Activated T-helper 1 cell treated with anti-CD3 and anti-CD28 coated beads, Interleukin-12 subunit alpha, Interleukin-12 subunit beta, Interleukin-2, Interleukin-4 antibody, amounts not matched to agents 30 ng/mL and 10 ng/mL and 1 ng/mL, durations not matched to agents 14 hours and 24 hours and 36 hours (primary cell): ENCODE data around the gene SIL1. TPM values are rescaled to one million over a fixed set of nuclear protein-coding genes. Genes with fewer than 3 reads are reported as not detected.
"Not testable (repeated sequence)": the region's sequence is repeated elsewhere in the genome, so short reads cannot be mapped to it uniquely, and the experiment has no call there.

Experiments used
- DNase-seq: peaks from one replicate; pipeline ENCODE4 v3.0.0; 2021; ENCODE audit warnings: low spot score
- H3K27ac Mint-ChIP-seq: one replicate; pipeline ENCODE4 v1.8.0; 2021; ENCODE audit warnings: mild to moderate bottlenecking, mixed read lengths
- H3K27me3 Mint-ChIP-seq: one replicate; pipeline ENCODE4 v1.8.0; 2022; ENCODE audit warnings: mild to moderate bottlenecking, moderate library complexity, mixed read lengths; ENCODE audit not compliant: insufficient read depth
- H3K36me3 Mint-ChIP-seq: one replicate; pipeline ENCODE4 v1.8.0; 2021; ENCODE audit warnings: low read depth, mixed read lengths
- H3K4me1 Mint-ChIP-seq: one replicate; pipeline ENCODE4 v1.8.0; 2021; ENCODE audit warnings: low read depth, mixed read lengths
- H3K4me3 Mint-ChIP-seq: one replicate; pipeline ENCODE4 v1.8.0; 2021; ENCODE audit warnings: mild to moderate bottlenecking, moderate library complexity, mixed read lengths
- H3K9me3 Mint-ChIP-seq: one replicate; pipeline ENCODE4 v1.8.0; 2021; ENCODE audit warnings: mixed read lengths
- intact Hi-C: fragments of 100-400 bp; cut with micrococcal nuclease; formaldehyde crosslinking; loops from one replicate; pipeline ENCODE4 v1.15.1; 2024
- total RNA-seq: library from RNA; stranded (reverse); gene quantifications from 2 replicates; pipeline ENCODE4 v1.2.3, GENCODE V29; 2022

SIL1 gene
- total RNA-seq, 1 donor from 2014 or later = 28.6 TPM

- H3K27ac Mint-ChIP-seq = no peak overlapping the region
- H3K4me3 Mint-ChIP-seq = no peak overlapping the region
- H3K36me3 Mint-ChIP-seq = no peaks in the 10 kb centered on the region
- no peaks in the 10 kb centered on the region for H3K9me3 Mint-ChIP-seq
- H3K4me1 Mint-ChIP-seq = no peaks in the 10 kb centered on the region
- no peak for DNase-seq
- intact Hi-C loops = no loop called here
- H3K27me3 Mint-ChIP-seq = peaks cover 4% of the 10 kb centered on the region
These were observed 119.8 kb downstream of the SIL1 start for GRCh38 chr5:139078345-139078744.

DNA sequence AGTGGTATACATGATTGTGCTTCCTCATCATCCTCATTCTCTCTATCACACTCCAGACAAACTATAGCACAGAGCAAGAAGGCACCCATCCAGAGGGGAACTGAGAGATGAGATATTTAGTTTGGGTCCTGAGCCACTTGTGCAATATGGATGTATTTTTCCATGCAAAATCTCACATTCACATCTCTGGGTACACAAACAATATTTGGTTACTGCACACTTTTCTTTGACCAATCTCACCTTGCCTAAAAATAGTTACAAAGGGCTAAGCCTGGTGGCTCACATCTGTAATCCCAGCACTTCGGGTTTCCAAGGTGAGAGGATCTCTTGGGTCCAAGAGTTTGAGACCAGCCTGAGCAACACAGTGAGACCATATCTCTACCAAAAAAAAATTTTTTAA is 120.3 kb downstream of the SIL1 start:
- no peaks in the 10 kb centered on the region for H3K4me1 Mint-ChIP-seq
- H3K27ac Mint-ChIP-seq = no peak overlapping the region
- H3K4me3 Mint-ChIP-seq = no peak overlapping the region
- DNase-seq = no peak
- no peaks in the 10 kb centered on the region for H3K9me3 Mint-ChIP-seq
- peaks cover 7% of the 10 kb centered on the region for H3K27me3 Mint-ChIP-seq
- intact Hi-C loops = no loop called here
- no peaks in the 10 kb centered on the region for H3K36me3 Mint-ChIP-seq

GRCh38 chr5:139076111-139076510 is 122.1 kb downstream of the SIL1 start:
- DNase-seq = no peak
- no peaks in the 10 kb centered on the region for H3K9me3 Mint-ChIP-seq
- no peaks in the 10 kb centered on the region for H3K4me1 Mint-ChIP-seq
- H3K36me3 Mint-ChIP-seq = no peaks in the 10 kb centered on the region
- no peak overlapping the region for H3K27ac Mint-ChIP-seq
- intact Hi-C loops = no loop called here
- H3K4me3 Mint-ChIP-seq = no peak overlapping the region
- peaks cover 7% of the 10 kb centered on the region for H3K27me3 Mint-ChIP-seq

DNA sequence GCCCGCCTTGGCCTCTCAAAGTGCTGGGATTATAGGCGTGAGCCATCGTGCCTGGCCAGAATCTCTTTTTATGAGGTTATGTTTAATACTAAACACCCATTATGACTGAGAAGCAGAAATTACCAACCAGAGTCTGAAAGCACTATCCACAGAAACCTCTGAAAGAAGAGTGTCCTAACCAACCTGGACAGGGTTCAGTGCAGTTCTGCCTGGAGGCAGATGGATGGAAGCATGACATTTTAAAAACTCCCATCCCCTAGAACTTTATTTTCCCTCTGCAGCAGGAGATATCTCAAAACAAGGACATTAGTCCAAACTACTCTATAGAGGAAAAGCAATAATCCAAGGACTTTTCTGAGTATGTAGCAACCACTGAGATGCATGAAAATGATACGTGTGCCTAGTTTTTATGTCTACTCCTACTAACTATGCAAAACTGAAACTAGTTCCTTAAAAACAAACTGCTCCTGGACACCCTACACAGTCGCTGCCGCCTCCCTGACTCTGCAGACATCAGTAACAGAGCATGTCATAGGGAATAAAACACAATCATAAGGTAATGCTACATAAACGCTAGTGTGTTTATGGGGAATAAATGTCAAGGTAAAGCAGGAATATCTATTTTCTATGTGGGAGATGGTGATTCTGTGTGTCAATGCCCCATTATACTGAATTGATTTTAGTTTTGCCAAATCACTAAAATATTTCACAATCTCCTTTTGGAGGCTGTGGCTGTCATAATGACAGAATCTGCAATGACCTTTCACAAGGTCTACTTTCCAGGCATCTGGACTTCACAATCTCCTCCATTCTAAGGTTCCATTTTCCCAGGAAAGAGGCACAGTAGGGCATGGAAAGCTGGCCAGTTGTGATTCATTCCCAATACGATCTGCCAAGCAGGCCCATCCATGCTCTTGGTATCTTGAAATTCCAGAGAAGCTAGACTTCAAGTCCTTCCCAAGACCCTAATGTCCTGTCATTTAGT is 122.8 kb downstream of the SIL1 start:
- no peaks in the 10 kb centered on the region for H3K9me3 Mint-ChIP-seq
- DNase-seq = no peak
- H3K27ac Mint-ChIP-seq = no peak overlapping the region
- intact Hi-C loops = no loop called here
- H3K36me3 Mint-ChIP-seq = no peaks in the 10 kb centered on the region
- no peak overlapping the region for H3K4me3 Mint-ChIP-seq
- no peaks in the 10 kb centered on the region for H3K4me1 Mint-ChIP-seq
- peaks cover 10% of the 10 kb centered on the region for H3K27me3 Mint-ChIP-seq

DNA sequence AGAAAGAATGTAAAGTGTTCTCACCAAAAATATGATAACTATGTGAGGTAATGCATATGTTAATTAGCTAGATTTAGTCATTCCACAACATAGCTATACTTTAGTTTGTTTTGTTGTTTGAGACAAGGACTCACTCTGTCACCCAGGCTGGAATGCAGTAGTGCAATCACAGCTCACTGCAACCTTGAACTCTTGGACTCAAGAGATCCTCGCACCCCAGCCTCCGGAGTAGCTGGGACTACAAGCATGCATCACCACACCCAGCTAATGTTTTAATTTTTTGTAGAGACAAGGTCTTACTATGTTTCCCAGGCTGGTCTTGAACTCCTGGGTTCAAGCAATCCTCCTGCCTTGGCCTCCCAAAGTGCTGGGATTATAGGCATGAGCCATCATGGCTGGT is 124.2 kb downstream of the SIL1 start:
- H3K4me1 Mint-ChIP-seq, H3K36me3 Mint-ChIP-seq, H3K4me3 Mint-ChIP-seq, DNase-seq, intact Hi-C loops, H3K9me3 Mint-ChIP-seq, H3K27ac Mint-ChIP-seq: not testable (repeated sequence)
- H3K27me3 Mint-ChIP-seq = peaks cover 10% of the 10 kb centered on the region

DNA sequence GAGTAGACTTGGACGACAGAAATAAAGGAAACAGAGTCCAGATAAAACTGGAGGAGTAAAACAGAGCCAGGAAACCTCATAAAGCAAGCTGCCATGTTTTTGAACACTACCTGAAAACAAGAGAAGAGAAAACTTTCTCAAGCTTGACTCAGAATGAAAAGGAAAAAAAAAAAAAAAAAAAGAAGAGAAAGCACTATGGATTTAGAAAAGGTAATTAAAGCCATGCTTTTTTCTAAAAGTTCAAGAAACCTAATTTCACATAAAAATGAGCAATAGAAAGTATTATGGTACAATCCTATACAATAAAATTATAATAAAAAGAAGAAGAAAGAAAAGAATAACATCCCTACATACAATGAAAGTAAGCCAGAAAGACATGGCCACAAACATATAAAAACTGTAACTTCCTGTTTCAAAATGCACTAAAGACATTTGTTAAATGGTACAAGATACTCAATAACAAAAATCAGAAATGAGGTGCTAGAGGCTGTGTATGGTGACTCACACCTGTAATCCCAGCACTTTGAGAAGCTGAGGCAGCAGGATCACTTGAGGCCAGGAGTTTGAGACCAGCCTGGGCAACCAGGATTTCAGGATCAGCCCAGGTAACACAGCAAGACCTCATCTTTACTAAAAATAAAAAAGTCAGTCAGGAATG is 129.5 kb downstream of the SIL1 start:
- H3K9me3 Mint-ChIP-seq = no peaks in the 10 kb centered on the region
- intact Hi-C loops = no loop called here

DNA sequence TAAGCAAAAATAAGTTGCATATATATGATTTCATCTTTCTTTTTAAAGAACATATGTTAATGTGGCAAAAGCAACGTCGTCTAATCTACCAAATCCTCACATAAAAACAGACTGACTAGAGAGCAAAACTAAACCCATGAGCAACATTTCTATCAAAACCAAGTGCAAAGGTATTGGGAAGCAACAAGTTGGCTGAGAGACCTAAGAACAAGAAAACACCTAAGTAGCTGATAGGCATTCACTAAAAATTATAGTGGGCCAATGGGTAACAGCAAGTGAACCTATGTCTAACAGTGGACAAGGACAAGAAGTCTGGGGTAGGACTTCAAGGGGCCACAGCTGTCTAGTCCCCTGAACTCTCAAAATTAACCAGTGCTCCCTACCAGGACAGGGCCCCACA is 130.1 kb downstream of the SIL1 start:
- H3K27me3 Mint-ChIP-seq = peaks cover 3% of the 10 kb centered on the region
- no peak overlapping the region for H3K4me3 Mint-ChIP-seq
- no peak for DNase-seq
- peaks cover 15% of the 10 kb centered on the region for H3K4me1 Mint-ChIP-seq
- no peaks in the 10 kb centered on the region for H3K36me3 Mint-ChIP-seq
- H3K9me3 Mint-ChIP-seq = no peaks in the 10 kb centered on the region
- H3K27ac Mint-ChIP-seq = peak overlapping the region; percentile 8
- intact Hi-C loops = no loop called here

More for the DNA sequence above, 129.5 kb downstream of the SIL1 start:
- no peak for DNase-seq
- Mint-ChIP-seq H3K4me3 (no peak overlapping the region), H3K4me1 (peaks cover 15% of the 10 kb centered on the region), H3K27ac (peak overlapping the region; percentile 8), H3K27me3 (peaks cover 6% of the 10 kb centered on the region), H3K36me3 (no peaks in the 10 kb centered on the region)

- no peaks in the 10 kb centered on the region for H3K9me3 Mint-ChIP-seq
- no peaks in the 10 kb centered on the region for H3K27me3 Mint-ChIP-seq
- H3K36me3 Mint-ChIP-seq = no peaks in the 10 kb centered on the region
- intact Hi-C loops = no loop called here
- H3K27ac Mint-ChIP-seq = no peak overlapping the region
- H3K4me3 Mint-ChIP-seq = no peak overlapping the region
- no peak for DNase-seq
- H3K4me1 Mint-ChIP-seq = peaks cover 15% of the 10 kb centered on the region
These were observed 132.9 kb downstream of the SIL1 start for GRCh38 chr5:139065306-139065705.

DNA sequence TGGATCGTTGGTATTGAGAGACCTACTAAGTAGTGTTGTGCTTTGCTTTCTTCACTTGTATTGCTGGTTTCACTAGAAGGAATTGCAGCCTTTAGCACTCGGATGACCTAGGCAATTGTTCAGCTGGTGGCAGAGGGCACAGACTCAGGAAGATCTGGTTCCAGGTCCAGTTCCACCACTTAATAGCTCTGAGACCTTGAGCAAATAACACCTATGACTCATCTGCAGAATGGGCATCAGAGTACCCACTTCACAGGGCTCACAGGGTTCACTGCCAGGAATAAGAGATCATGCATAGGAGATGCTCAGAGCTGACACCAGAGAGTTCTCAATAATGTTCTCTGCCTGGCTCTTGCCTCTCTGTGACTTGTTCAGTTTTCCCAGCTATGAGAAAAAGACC is 133.6 kb downstream of the SIL1 start:
- H3K4me1 Mint-ChIP-seq = peaks cover 15% of the 10 kb centered on the region

GRCh38 chr5:139063664-139064054 is 134.5 kb downstream of the SIL1 start:
- Mint-ChIP-seq H3K4me1 (peaks cover 11% of the 10 kb centered on the region), H3K27me3 (no peaks in the 10 kb centered on the region), H3K36me3 (no peaks in the 10 kb centered on the region), H3K4me3 (no peak overlapping the region), H3K9me3 (no peaks in the 10 kb centered on the region), H3K27ac (no peak overlapping the region)
- no peak for DNase-seq
- intact Hi-C loops = no loop called here

More for the DNA sequence above, 133.6 kb downstream of the SIL1 start:
- no peaks in the 10 kb centered on the region for H3K9me3 Mint-ChIP-seq
- H3K27me3 Mint-ChIP-seq = no peaks in the 10 kb centered on the region
- no peak for DNase-seq
- H3K4me3 Mint-ChIP-seq = no peak overlapping the region
- H3K27ac Mint-ChIP-seq = no peak overlapping the region
- intact Hi-C loops = no loop called here
- no peaks in the 10 kb centered on the region for H3K36me3 Mint-ChIP-seq

- H3K9me3 Mint-ChIP-seq = no peaks in the 10 kb centered on the region
- intact Hi-C loops = no loop called here
- H3K4me1 Mint-ChIP-seq = peaks cover 6% of the 10 kb centered on the region
- no peak for DNase-seq
- H3K27me3 Mint-ChIP-seq = no peaks in the 10 kb centered on the region
- H3K4me3 Mint-ChIP-seq = no peak overlapping the region
- H3K36me3 Mint-ChIP-seq = no peaks in the 10 kb centered on the region
- no peak overlapping the region for H3K27ac Mint-ChIP-seq
These were observed 135.1 kb downstream of the SIL1 start for GRCh38 chr5:139062910-139063663.

GRCh38 chr5:139061856-139062255 is 136.3 kb downstream of the SIL1 start:
- no peaks in the 10 kb centered on the region for H3K4me1 Mint-ChIP-seq
- no peaks in the 10 kb centered on the region for H3K9me3 Mint-ChIP-seq
- no peak overlapping the region for H3K4me3 Mint-ChIP-seq
- intact Hi-C loops = no loop called here
- no peak overlapping the region for H3K27ac Mint-ChIP-seq
- no peaks in the 10 kb centered on the region for H3K27me3 Mint-ChIP-seq
- DNase-seq = no peak
- no peaks in the 10 kb centered on the region for H3K36me3 Mint-ChIP-seq

- intact Hi-C loops = no loop called here
- Mint-ChIP-seq H3K9me3 (no peaks in the 10 kb centered on the region), H3K27ac (no peak overlapping the region), H3K4me3 (no peak overlapping the region), H3K4me1 (no peaks in the 10 kb centered on the region), H3K36me3 (no peaks in the 10 kb centered on the region), H3K27me3 (no peaks in the 10 kb centered on the region)
- DNase-seq = no peak
These were observed 136.9 kb downstream of the SIL1 start for GRCh38 chr5:139061274-139061673.
